ENCODE measurements around the gene LEPROT.
"Not testable (repeated sequence)": the region's sequence is repeated elsewhere in the genome, so short reads cannot be mapped to it uniquely, and the experiment has no call there.

LEPROT gene

GRCh38 chr1:65437616-65438015, 17.1 kb downstream of the LEPROT start:
- FAIRE-seq (no peak), DNase-seq (ENCODE audit: low spot score) (no peak)

- no peak for FAIRE-seq
- DNase-seq (ENCODE audit: low spot score): no peak
These were observed 19.9 kb downstream of the LEPROT start for GRCh38 chr1:65440322-65440900.

DNA sequence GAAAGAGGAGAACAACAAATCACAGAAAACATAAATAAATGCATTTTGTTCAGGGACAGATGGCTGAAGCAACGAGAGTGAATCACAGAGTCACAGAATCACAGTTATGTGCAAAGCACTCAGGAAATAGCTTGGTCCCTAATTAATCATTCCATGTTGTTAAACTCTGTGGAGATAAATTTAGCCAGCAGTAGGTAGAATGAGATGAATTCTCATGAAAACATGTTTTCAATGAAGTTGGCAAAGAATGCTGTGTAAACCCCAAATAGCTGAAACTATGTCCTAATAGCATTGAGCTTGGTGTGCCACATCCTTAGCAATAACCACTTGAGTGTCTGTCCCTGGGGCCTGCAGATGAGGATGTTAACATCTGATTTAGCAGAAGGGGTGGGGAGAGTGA, 20.4 kb downstream of the LEPROT start:
- FAIRE-seq (no peak), DNase-seq (ENCODE audit: low spot score) (no peak)

GRCh38 chr1:65441464-65441863, 21.0 kb downstream of the LEPROT start:
- DNase-seq (ENCODE audit: low spot score): no peak
- no peak for FAIRE-seq

GRCh38 chr1:65442442-65442841, 22.0 kb downstream of the LEPROT start:
- DNase-seq (ENCODE audit: low spot score): no peak

DNA sequence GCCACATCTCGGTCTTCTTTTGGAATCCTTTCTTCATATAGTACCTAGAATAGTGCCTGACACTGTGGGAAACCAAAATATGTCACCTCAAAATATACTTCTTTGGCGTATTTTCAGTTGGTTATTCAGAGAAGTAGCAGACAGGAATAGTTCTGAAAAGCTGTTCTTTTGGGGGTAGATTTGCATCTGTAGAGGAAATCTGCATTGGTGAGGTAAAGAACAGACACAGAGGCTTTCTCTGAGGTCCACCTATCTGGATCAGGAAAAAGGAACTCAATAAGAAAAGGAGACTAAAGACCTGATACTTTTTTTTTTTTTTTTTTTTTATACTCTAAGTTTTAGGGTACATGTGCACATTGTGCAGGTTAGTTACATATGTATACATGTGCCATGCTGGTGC, 23.2 kb downstream of the LEPROT start:
- no peak for FAIRE-seq
- DNase-seq (ENCODE audit: low spot score): no peak

More at GRCh38 chr1:65442442-65442841, 22.0 kb downstream of the LEPROT start:
- FAIRE-seq: no peak

DNA sequence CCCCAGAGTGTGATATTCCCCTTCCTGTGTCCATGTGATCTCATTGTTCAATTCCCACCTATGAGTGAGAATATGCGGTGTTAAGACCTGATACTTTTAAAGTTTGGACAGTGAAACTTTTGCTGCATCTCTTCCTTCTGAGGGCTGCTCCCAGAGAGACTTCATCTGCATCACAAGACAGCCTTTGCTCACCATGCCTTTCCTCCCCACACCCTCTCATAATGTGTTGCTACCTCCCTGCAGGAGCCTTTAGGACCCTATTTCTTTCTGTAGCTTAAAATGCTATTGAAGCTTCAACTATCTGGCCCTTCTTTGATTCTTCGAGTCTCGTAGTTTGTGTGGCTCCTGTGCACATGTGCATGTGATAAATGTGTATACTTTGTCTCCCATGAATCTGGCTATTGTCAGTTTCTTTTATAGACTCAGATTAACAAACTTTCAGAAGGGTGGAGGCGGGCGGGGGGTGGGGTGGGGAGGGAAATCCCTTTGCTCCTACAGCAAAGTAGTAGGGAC, 23.7 kb downstream of the LEPROT start:
- DNase-seq (ENCODE audit: low spot score): no peak
- no peak for FAIRE-seq

DNA sequence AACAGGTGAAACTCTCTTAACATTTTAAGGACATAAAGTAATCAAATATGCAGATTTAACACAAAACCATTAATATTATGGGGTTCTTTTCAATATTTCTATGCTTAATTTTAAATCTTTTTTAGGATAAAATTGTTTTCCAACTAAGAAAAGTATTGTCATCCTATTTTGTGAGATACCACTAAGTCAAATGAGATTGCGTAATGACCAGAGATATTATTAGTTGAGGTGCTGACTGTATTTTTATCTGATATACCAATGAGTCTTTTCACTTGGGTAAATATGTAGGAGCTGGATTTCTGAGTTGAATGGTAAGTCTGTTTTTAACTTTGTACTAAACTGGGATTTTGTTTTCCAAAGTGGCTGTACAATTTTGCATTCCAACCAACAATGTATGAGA, 25.4 kb downstream of the LEPROT start:
- no peak for FAIRE-seq
- DNase-seq (ENCODE audit: low spot score): no peak

DNA sequence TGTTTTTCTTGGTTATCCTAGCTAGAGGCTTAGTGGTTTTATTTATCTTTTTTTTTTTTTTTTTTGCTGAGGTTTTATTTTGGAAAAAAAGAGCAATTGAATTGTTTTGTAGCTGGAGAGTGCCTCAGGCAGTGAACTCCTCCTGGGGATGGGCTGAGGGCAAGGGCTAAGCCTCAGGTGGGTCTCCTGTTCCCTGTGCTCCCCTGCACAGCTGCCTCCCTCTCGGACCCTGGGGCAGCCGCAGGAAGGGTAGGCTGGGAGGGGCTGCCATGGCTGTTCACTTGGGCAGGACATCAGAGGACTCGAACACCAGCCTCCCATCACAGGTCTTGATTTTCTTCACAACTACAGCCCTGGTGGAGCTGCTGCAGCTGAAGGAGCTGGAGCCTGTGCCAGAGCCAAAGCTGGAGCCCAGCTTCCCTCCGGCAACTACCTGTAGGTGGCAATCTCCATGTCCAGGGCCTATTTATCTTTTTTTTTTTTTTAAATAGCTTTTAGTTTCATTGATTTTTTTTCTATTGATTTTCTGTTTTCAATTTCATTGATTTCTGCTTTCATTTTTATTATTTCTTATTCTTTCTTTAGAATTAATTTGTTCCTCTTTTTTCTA, 28.9 kb downstream of the LEPROT start:
- no peak for FAIRE-seq
- no peak for DNase-seq (ENCODE audit: low spot score)

- FAIRE-seq; DNase-seq (ENCODE audit: low spot score): not testable (repeated sequence)
These were observed 35.2 kb downstream of the LEPROT start for GRCh38 chr1:65455678-65456077.

DNA sequence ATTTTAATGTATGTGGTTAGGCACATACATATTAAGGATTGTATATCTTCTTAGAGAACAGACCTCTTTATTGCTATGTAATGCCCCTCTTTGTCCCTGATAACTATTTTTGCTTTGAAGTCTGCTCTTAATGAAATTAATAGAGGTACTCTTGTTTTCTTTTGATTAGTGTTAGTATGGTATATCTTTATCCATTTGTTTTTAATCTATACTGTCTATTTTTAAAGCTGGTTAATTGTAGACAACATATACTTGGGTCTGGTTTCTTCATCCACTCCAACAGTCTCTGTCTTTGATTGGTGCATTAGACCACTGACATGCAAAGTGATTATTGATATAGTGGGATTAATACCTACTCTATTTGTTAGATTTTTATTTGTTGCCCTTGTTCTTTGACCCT, 36.0 kb downstream of the LEPROT start:
- FAIRE-seq (no peak), DNase-seq (ENCODE audit: low spot score) (no peak)

DNA sequence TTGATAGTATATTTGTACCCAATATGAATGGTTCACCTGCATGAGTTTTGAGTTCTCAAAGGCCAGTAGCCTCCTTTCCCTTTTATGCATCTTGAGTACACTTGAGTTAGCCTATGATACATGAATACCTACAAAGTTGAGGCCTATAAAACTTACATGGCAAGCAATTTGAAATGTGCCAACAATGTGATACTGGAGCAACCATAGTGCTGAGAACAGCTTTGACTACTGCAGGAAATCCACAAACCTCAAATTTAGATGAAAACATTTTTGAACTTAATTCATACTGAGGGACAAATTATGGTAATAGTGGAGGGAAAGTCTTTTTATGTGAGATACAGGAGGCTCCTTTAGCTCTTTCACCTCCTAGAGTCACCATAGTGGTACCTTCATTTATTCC, 37.4 kb downstream of the LEPROT start:
- DNase-seq (ENCODE audit: low spot score): no peak
- no peak for FAIRE-seq

- FAIRE-seq: no peak
- DNase-seq (ENCODE audit: low spot score): no peak
These were observed 38.4 kb downstream of the LEPROT start for GRCh38 chr1:65458730-65459396.

- no peak for FAIRE-seq
- peak; percentile 19 for DNase-seq (ENCODE audit: low spot score)
These were observed 38.9 kb downstream of the LEPROT start for GRCh38 chr1:65459397-65459768.

DNA sequence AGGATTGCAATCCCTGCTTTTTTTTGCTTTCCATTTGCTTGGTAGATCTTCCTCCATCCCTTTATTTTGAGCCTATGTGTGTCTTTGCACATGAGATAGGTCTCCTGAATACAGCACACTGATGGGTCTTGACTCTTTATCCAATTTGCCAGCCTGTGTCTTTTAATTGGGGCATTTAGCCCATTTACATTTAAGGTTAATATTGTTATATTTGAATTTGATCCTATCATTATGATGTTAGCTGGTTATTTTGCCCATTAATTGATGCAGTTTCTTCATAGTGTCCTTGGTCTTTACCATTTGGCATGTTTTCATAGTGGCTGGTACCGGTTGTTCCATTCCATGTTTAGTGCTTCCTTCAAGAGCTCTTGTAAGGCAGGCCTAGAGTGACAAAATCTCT, 45.4 kb downstream of the LEPROT start:
- not testable (repeated sequence) for FAIRE-seq; DNase-seq (ENCODE audit: low spot score)

GRCh38 chr1:65467536-65467935, 47.1 kb downstream of the LEPROT start:
- no peak for FAIRE-seq
- no peak for DNase-seq (ENCODE audit: low spot score)

DNA sequence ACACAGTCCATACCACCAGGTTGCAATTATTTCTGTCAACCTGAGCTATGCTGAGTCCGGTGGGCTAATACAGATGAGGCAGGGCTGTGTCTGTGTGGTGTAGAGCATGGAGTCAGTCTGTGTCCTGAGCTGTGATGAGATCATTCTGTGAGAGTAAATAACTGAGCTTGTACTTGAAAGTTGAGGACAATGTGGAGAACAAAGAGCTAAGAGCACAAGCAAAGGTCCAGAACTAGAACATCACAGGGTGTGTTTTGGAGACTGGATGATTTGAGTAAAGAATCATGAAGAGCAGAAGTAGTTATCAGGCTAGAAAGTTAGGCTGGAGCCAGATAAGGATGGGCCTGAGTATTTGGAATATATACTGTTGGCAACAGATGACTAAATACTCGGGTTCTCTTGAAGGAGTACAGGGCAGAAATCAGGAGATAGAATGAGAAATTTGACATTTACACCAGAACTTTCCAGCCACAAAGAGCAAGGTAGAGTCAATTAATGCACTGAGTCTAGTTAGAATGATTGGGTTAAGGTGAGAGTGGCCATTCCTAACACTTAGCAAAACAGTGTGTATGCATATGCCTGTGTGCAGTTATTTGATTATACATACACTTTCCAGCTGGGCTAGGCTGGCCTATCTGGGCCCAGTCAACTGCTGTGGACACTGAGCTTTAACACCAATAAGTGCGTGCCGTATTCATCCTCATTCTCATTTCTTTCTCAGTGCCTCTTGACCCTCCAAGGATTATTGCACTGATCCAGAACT, 48.8 kb downstream of the LEPROT start:
- no peak for DNase-seq (ENCODE audit: low spot score)
- peak; percentile 5 for FAIRE-seq

DNA sequence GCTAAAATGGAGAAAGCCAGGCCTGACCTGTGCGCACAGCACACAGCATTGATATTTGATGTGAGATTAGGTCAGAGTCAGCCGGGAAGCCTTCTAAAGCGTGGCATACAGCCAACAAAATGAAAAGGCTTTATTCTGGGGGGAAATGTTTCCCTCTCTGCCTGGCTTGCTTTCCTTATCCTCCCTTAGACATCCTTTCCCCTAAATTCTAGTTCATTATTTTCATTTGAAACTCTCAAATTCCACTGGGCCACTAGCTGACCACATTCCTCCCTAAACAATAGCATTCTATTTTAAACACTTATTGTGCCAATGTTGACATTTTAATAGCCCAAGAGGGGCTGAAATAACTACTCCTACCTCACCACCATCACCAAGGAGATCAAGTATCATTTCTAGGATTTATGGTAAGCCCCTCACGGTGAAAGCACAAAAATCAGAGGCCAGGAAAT, 49.4 kb downstream of the LEPROT start:
- no peak for FAIRE-seq
- DNase-seq (ENCODE audit: low spot score): peak; percentile 21

GRCh38 chr1:65470766-65471165, 50.3 kb downstream of the LEPROT start:
- no peak for FAIRE-seq
- DNase-seq (ENCODE audit: low spot score): no peak

DNA sequence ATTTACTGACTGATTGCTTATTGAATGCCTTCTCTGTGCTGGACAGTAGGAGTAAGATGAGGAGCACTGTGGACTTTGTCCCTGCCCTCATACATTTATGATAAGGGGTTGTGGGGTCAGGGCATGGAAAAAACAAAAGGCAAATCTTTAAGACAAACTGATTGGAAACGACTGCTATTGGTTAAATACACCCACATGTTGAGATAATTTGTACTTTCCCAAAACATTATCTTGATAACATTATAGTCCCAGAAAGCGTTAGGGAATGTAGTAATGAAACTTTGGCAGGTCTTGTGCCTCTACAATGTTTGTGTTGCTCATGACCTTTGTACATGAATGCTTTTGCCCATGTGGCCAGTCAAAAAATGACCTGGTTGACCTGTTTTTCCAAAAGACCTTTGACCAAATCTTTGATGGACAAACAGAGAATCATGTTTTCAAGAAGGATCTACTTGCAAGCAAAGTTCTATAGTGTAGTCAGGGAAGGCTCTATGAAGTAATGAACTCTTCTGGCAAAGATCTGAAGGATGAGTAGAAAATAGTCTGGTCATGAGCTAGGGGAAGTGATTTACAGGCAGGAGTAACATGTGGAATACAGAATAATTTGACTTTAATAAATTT, 50.9 kb downstream of the LEPROT start:
- DNase-seq (ENCODE audit: low spot score): no peak
- FAIRE-seq: no peak

DNA sequence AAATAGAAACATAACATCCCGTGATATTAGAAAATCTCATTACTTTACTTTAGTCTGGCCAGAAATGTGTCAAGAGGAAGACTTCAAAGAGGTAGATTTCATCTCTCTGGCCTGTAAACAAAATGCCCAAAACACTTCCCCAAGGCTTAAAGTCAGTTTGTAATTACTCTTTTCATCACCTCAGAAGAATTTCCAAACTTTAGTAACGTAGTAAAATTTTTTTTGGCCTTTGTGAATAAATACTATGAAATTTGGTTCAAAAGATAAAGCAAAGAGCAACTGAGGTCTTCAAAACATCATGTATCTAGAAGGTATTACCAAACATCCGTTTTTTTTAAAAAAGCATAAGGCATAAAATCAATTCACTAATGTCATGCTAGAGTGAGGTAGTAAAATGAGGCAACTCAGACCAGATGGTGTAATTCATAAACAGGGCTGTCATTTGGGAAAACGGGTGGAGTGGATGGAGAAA, 51.4 kb downstream of the LEPROT start:
- FAIRE-seq (no peak), DNase-seq (ENCODE audit: low spot score) (no peak)
